ENCODE data around the gene RBM12. TPM values are rescaled to one million over a fixed set of nuclear protein-coding genes. Genes with fewer than 3 reads are reported as not detected.
A peak's percentile ranks its signal among the peaks of the same experiment; 100 is the strongest.

Gene RBM12
- total RNA-seq, 1 experiment from 2014 or later = 125 TPM

GRCh38 chr20:35663516-35664465 lies 909 bp downstream of the RBM12 start:
- no peaks in the 10 kb centered on the region for H3K9me3 Mint-ChIP-seq
- peak overlapping the region; percentile 96 for H3K4me3 Mint-ChIP-seq
- H3K4me1 Mint-ChIP-seq = peaks cover 47% of the 10 kb centered on the region
- peak overlapping the region; percentile 100 for H3K27ac Mint-ChIP-seq
- DNase-seq (ENCODE audit: low spot score) (peak; percentile 45), ATAC-seq (peak; percentile 40)
- no peaks in the 10 kb centered on the region for H3K27me3 Mint-ChIP-seq (ENCODE audit: low read depth)
- TF ChIP-seq E2F1 (CRISPR knock-in tag; IDR thresholded peaks at IDR 0.05) (peak; percentile 59; the same call in 1 of the 2 replicates), NFATC4 (CRISPR knock-in tag; IDR thresholded peaks at IDR 0.05) (peak; percentile 75; the same call in 1 of the 2 replicates), EMX1 (CRISPR knock-in tag; IDR thresholded peaks at IDR 0.05) (peak; percentile 73; the same call in 1 of the 2 replicates), OVOL2 (CRISPR knock-in tag; IDR thresholded peaks at IDR 0.05; ENCODE audit: borderline replicate concordance) (no peak), AR (CRISPR knock-in tag; IDR thresholded peaks at IDR 0.05) (peak; percentile 23), NFE2L1 (CRISPR knock-in tag; IDR thresholded peaks at IDR 0.05) (peak; percentile 25; the same call in 1 of the 2 replicates), PRRX2 (CRISPR knock-in tag; IDR thresholded peaks at IDR 0.05) (0 out of 2 replicates have a peak, but pooled peaks have one; percentile 70), ETV6 (CRISPR knock-in tag; IDR thresholded peaks at IDR 0.05) (0 out of 2 replicates have a peak, but pooled peaks have one; percentile 14), FOXP1 (CRISPR knock-in tag; IDR thresholded peaks at IDR 0.05; ENCODE audit: borderline replicate concordance) (no peak)
- ChIA-PET POLR2A (interaction anchor here (0.5 to 1.4 kb wide), 7 partner anchors 30 to 122 kb away, joined by 3 to 16 read pairs (median 4); partner anchors contain the start of genes ERGIC3, RBM39 and SPAG4), CTCF (interaction anchor here (0.5 to 1.4 kb wide), 6 partner anchors 43 to 370 kb away, joined by 3 to 12 read pairs (median 4); partner anchors contain the start of gene SCAND1)
- peaks cover 5% of the 10 kb centered on the region for H3K36me3 Mint-ChIP-seq

- no peak for TF ChIP-seq SP1 (CRISPR knock-in tag; conservative IDR thresholded peaks at IDR 0.05)
- no peak for TF ChIP-seq ZNF263 (CRISPR knock-in tag; IDR thresholded peaks at IDR 0.05; ENCODE audit: low read depth)
- TF ChIP-seq E2F4 (CRISPR knock-in tag; IDR thresholded peaks at IDR 0.05; ENCODE audit: borderline replicate concordance, low read depth) = no peak
- H3K27ac Mint-ChIP-seq = peak overlapping the region; percentile 32; the same call in 1 of the 2 replicates
- ChIA-PET CTCF (no interaction called here), POLR2A (no interaction called here)
- H3K4me1 Mint-ChIP-seq = peaks cover 48% of the 10 kb centered on the region
- no peaks in the 10 kb centered on the region for H3K27me3 Mint-ChIP-seq (ENCODE audit: low read depth)
- DNase-seq (ENCODE audit: low spot score) = no peak
- H3K36me3 Mint-ChIP-seq = no peaks in the 10 kb centered on the region
- no peaks in the 10 kb centered on the region for H3K9me3 Mint-ChIP-seq
- no peak for ATAC-seq
- H3K4me3 Mint-ChIP-seq = peak overlapping the region; percentile 96
Observed at GRCh38 chr20:35662551-35662950, 2.1 kb downstream of the RBM12 start.

- H3K27me3 Mint-ChIP-seq (ENCODE audit: low read depth) = no peaks in the 10 kb centered on the region
- ATAC-seq (no peak), DNase-seq (ENCODE audit: low spot score) (no peak)
- POLR2A ChIA-PET = no interaction called here
- CTCF ChIA-PET = no interaction called here
- no peaks in the 10 kb centered on the region for H3K9me3 Mint-ChIP-seq
- TF ChIP-seq ZNF138 (CRISPR knock-in tag; conservative IDR thresholded peaks at IDR 0.05) = no peak
- H3K4me3 Mint-ChIP-seq = peak overlapping the region; percentile 96
- H3K27ac Mint-ChIP-seq = peak overlapping the region; percentile 86
- H3K36me3 Mint-ChIP-seq = no peaks in the 10 kb centered on the region; the same call in 1 of the 2 replicates
- H3K4me1 Mint-ChIP-seq = peaks cover 52% of the 10 kb centered on the region
Observed at GRCh38 chr20:35661908-35662307, 2.8 kb downstream of the RBM12 start.
